H7 (cell line): Measurements from ENCODE around the gene PMPCA. TPM values are rescaled to one million over a fixed set of nuclear protein-coding genes. Genes with fewer than 3 reads are reported as not detected.

ENCODE experiments used
- DNase-seq: peaks from one replicate; pipeline ENCODE4 v3.0.0; 2012
- H3K27me3 ChIP-seq: 2 replicates; pipeline ENCODE4 v1.6.0; 2011; ENCODE audit warnings: mild to moderate bottlenecking, low read length; ENCODE audit not compliant: control insufficient read depth, insufficient read depth
- H3K36me3 ChIP-seq: replicated peaks from 2 replicates; pipeline ENCODE4 v1.5.1; 2011; ENCODE audit warnings: low read length; ENCODE audit not compliant: control insufficient read depth, insufficient read depth
- H3K4me3 ChIP-seq: 2 replicates; pipeline ENCODE4 v1.5.1; 2011; ENCODE audit warnings: low read depth, mild to moderate bottlenecking, control low read depth, low read length, moderate library complexity; ENCODE audit not compliant: insufficient read depth
- total RNA-seq: library from RNA; depleted of rRNA; stranded (reverse); fragments of >200 nt; shearing (Covaris generic); gene quantifications from 2 replicates; pipeline ENCODE4 v1.2.3, GENCODE V29; 2014

PMPCA gene
- total RNA-seq, 1 experiment from 2014 or later: 100 TPM

GRCh38 chr9:136379891-136380290, 30.6 kb upstream of the PMPCA start:
- DNase-seq: no peak
- H3K36me3 ChIP-seq: peaks cover 16% of the 10 kb centered on the region
- no peaks in the 10 kb centered on the region for H3K27me3 ChIP-seq

GRCh38 chr9:136380381-136380780, 30.1 kb upstream of the PMPCA start:
- no peak for DNase-seq
- H3K36me3 ChIP-seq: peaks cover 16% of the 10 kb centered on the region
- H3K27me3 ChIP-seq: no peaks in the 10 kb centered on the region
- H3K4me3 ChIP-seq: no peak overlapping the region

More at GRCh38 chr9:136379891-136380290, 30.6 kb upstream of the PMPCA start:
- H3K4me3 ChIP-seq: no peak overlapping the region

- no peak overlapping the region for H3K4me3 ChIP-seq
- peaks cover 17% of the 10 kb centered on the region for H3K36me3 ChIP-seq
- no peak for DNase-seq
- H3K27me3 ChIP-seq: no peaks in the 10 kb centered on the region
Observed at GRCh38 chr9:136381311-136381710, 29.1 kb upstream of the PMPCA start.

- H3K4me3 ChIP-seq: no peak overlapping the region
- H3K36me3 ChIP-seq: peaks cover 18% of the 10 kb centered on the region
- H3K27me3 ChIP-seq: no peaks in the 10 kb centered on the region
- no peak for DNase-seq
Observed at GRCh38 chr9:136381966-136382513, 28.4 kb upstream of the PMPCA start.

- Histone ChIP-seq H3K36me3 (peaks cover 27% of the 10 kb centered on the region), H3K27me3 (no peaks in the 10 kb centered on the region), H3K4me3 (no peak overlapping the region)
- no peak for DNase-seq
Observed at GRCh38 chr9:136383436-136383835, 27.0 kb upstream of the PMPCA start.

GRCh38 chr9:136385015-136385414, 25.4 kb upstream of the PMPCA start:
- DNase-seq: no peak
- Histone ChIP-seq H3K27me3 (no peaks in the 10 kb centered on the region), H3K36me3 (peaks cover 38% of the 10 kb centered on the region), H3K4me3 (no peak overlapping the region)

GRCh38 chr9:136386018-136386417, 24.4 kb upstream of the PMPCA start:
- DNase-seq: no peak
- Histone ChIP-seq H3K4me3 (no peak overlapping the region), H3K36me3 (peaks cover 34% of the 10 kb centered on the region), H3K27me3 (no peaks in the 10 kb centered on the region)

GRCh38 chr9:136387217-136387616, 23.2 kb upstream of the PMPCA start:
- DNase-seq: no peak
- H3K36me3 ChIP-seq: peaks cover 34% of the 10 kb centered on the region
- H3K27me3 ChIP-seq: no peaks in the 10 kb centered on the region
- H3K4me3 ChIP-seq: no peak overlapping the region

GRCh38 chr9:136389396-136389795, 21.1 kb upstream of the PMPCA start:
- DNase-seq: no peak
- Histone ChIP-seq H3K4me3 (no peak overlapping the region), H3K36me3 (peaks cover 38% of the 10 kb centered on the region), H3K27me3 (no peaks in the 10 kb centered on the region)

GRCh38 chr9:136391737-136392537, 18.5 kb upstream of the PMPCA start:
- H3K36me3 ChIP-seq: peaks cover 53% of the 10 kb centered on the region
- H3K27me3 ChIP-seq: no peaks in the 10 kb centered on the region

GRCh38 chr9:136392538-136393449, 17.7 kb upstream of the PMPCA start:
- H3K36me3 ChIP-seq: peaks cover 53% of the 10 kb centered on the region
- no peak for DNase-seq
- H3K27me3 ChIP-seq: no peaks in the 10 kb centered on the region
- H3K4me3 ChIP-seq: no peak overlapping the region

More at GRCh38 chr9:136391737-136392537, 18.5 kb upstream of the PMPCA start:
- no peak overlapping the region for H3K4me3 ChIP-seq
- no peak for DNase-seq

GRCh38 chr9:136393531-136393930, 16.9 kb upstream of the PMPCA start:
- no peak overlapping the region for H3K4me3 ChIP-seq
- H3K27me3 ChIP-seq: no peaks in the 10 kb centered on the region
- peaks cover 53% of the 10 kb centered on the region for H3K36me3 ChIP-seq
- DNase-seq: no peak

GRCh38 chr9:136394312-136395019, 16.0 kb upstream of the PMPCA start:
- Histone ChIP-seq H3K27me3 (no peaks in the 10 kb centered on the region), H3K36me3 (peaks cover 47% of the 10 kb centered on the region), H3K4me3 (no peak overlapping the region)
- DNase-seq: no peak

GRCh38 chr9:136395020-136395340, 15.5 kb upstream of the PMPCA start:
- Histone ChIP-seq H3K36me3 (peaks cover 45% of the 10 kb centered on the region), H3K27me3 (no peaks in the 10 kb centered on the region), H3K4me3 (no peak overlapping the region)
- no peak for DNase-seq
